H9 (cell line): ENCODE data around the gene FAM221B. TPM values are rescaled to one million over a fixed set of nuclear protein-coding genes. Genes with fewer than 3 reads are reported as not detected.

ENCODE experiments used
- DNase-seq: peaks from one replicate; pipeline ENCODE4 v3.0.0-alpha.2; 2017
- H2AFZ ChIP-seq: one replicate; pipeline ENCODE4 v1.6.1; 2013; ENCODE audit warnings: mild to moderate bottlenecking, low read length, control low read depth, moderate library complexity
- H2AK5ac ChIP-seq: 2 replicates; pipeline ENCODE4 v1.6.1; 2013; ENCODE audit warnings: low read length, control low read depth, mixed read lengths; ENCODE audit not compliant: insufficient read length
- H2BK120ac ChIP-seq: one replicate; pipeline ENCODE4 v1.6.1; 2013; ENCODE audit warnings: low read depth, mild to moderate bottlenecking, low read length, control low read depth, inconsistent platforms; ENCODE audit not compliant: poor library complexity, severe bottlenecking
- H2BK12ac ChIP-seq: 2 replicates; pipeline ENCODE4 v1.6.1; 2013; ENCODE audit warnings: low read length, control low read depth, mixed read lengths, low read depth; ENCODE audit not compliant: insufficient read length
- H2BK15ac ChIP-seq: 2 replicates; pipeline ENCODE4 v1.6.1; 2013; ENCODE audit warnings: low read depth, low read length, control low read depth
- H2BK20ac ChIP-seq: one replicate; pipeline ENCODE4 v1.6.1; 2013; ENCODE audit warnings: low read depth, mild to moderate bottlenecking, low read length, control low read depth, inconsistent platforms; ENCODE audit not compliant: poor library complexity, severe bottlenecking
- H2BK5ac ChIP-seq: 2 replicates; pipeline ENCODE4 v1.6.1; 2013; ENCODE audit warnings: low read length, control low read depth, mixed read lengths; ENCODE audit not compliant: insufficient read length
- H3K14ac ChIP-seq: 2 replicates; pipeline ENCODE4 v1.6.1; 2013; ENCODE audit warnings: low read length, control low read depth; ENCODE audit not compliant: insufficient read depth
- H3K18ac ChIP-seq: 2 replicates; pipeline ENCODE4 v1.6.1; 2013; ENCODE audit warnings: low read depth, mild to moderate bottlenecking, mixed read lengths, low read length, control low read depth; ENCODE audit not compliant: insufficient read length
- H3K23ac ChIP-seq: 2 replicates; pipeline ENCODE4 v1.6.1; 2013; ENCODE audit warnings: low read length, control low read depth, mixed read lengths, low read depth; ENCODE audit not compliant: insufficient read length
- H3K23me2 ChIP-seq: 2 replicates; pipeline ENCODE4 v1.6.1; 2013; ENCODE audit warnings: low read depth, mild to moderate bottlenecking, mixed read lengths, low read length, control low read depth; ENCODE audit not compliant: insufficient read length, poor library complexity, severe bottlenecking
- H3K27ac ChIP-seq: 2 replicates; pipeline ENCODE4 v1.5.1; 2013; ENCODE audit warnings: low read length, control low read depth, mixed read lengths, low read depth; ENCODE audit not compliant: insufficient read length
- H3K27me3 ChIP-seq: 2 replicates; pipeline ENCODE4 v1.6.1; 2013; ENCODE audit warnings: low read length, control low read depth, inconsistent platforms; ENCODE audit not compliant: insufficient read depth
- H3K4ac ChIP-seq: 2 replicates; pipeline ENCODE4 v1.6.1; 2013; ENCODE audit warnings: low read depth, mild to moderate bottlenecking, control low read depth, inconsistent platforms, low read length, moderate library complexity
- H3K4me1 ChIP-seq: 2 replicates; pipeline ENCODE4 v1.6.1; 2013; ENCODE audit warnings: low read length, control low read depth, inconsistent platforms; ENCODE audit not compliant: insufficient read depth
- H3K4me2 ChIP-seq: 2 replicates; pipeline ENCODE4 v1.6.1; 2013; ENCODE audit warnings: low read length, control low read depth, mixed read lengths; ENCODE audit not compliant: insufficient read length, insufficient read depth
- H3K56ac ChIP-seq: 2 replicates; pipeline ENCODE4 v1.6.1; 2013; ENCODE audit warnings: low read depth, mild to moderate bottlenecking, mixed read lengths, low read length, control low read depth; ENCODE audit not compliant: insufficient read length
- H3K79me1 ChIP-seq: 2 replicates; pipeline ENCODE4 v1.6.1; 2013; ENCODE audit warnings: low read depth, mild to moderate bottlenecking, moderate library complexity, low read length, control low read depth, inconsistent platforms; ENCODE audit not compliant: insufficient read depth, poor library complexity, severe bottlenecking
- H3K79me2 ChIP-seq: 2 replicates; pipeline ENCODE4 v1.6.1; 2013; ENCODE audit warnings: low read length, control low read depth, inconsistent platforms; ENCODE audit not compliant: insufficient read depth
- H3K9ac ChIP-seq: 2 replicates; pipeline ENCODE4 v1.6.1; 2013; ENCODE audit warnings: low read length, control low read depth, mixed read lengths; ENCODE audit not compliant: insufficient read length; ENCODE audit errors: extremely low read depth
- H3K9me3 ChIP-seq: one replicate; pipeline ENCODE4 v1.6.1; 2013; ENCODE audit warnings: low read depth, low read length, inconsistent platforms; ENCODE audit not compliant: control insufficient read depth
- H3T11ph ChIP-seq: one replicate; pipeline ENCODE4 v1.6.1; 2013; ENCODE audit warnings: mild to moderate bottlenecking, low read length, control low read depth, inconsistent platforms
- H4K20me1 ChIP-seq: one replicate; pipeline ENCODE4 v1.6.1; 2013; ENCODE audit not compliant: control insufficient read depth, insufficient read length, insufficient read depth
- H4K5ac ChIP-seq: 2 replicates; pipeline ENCODE4 v1.6.1; 2013; ENCODE audit warnings: low read depth, mild to moderate bottlenecking, mixed read lengths, low read length, control low read depth; ENCODE audit not compliant: insufficient read length
- H4K8ac ChIP-seq: replicated peaks from 2 replicates; pipeline ENCODE4 v1.6.1; 2013; ENCODE audit warnings: low read length, control low read depth, mixed read lengths, low read depth; ENCODE audit not compliant: insufficient read length
- H4K91ac ChIP-seq: 2 replicates; pipeline ENCODE4 v1.6.1; 2013; ENCODE audit warnings: low read depth, mild to moderate bottlenecking, moderate library complexity, mixed read lengths, low read length, control low read depth; ENCODE audit not compliant: insufficient read length
- H3K27ac Mint-ChIP-seq, 3 experiments: 2 replicates in 2 of 3; 3 replicates in 1 of 3; pipeline ENCODE4 v1.8.0; 2020 to 2021; ENCODE audit warnings: mixed read lengths in 3 of 3, mild to moderate bottlenecking in 1 of 3, moderate library complexity in 1 of 3
- H3K27me3 Mint-ChIP-seq: 2 replicates; pipeline ENCODE4 v1.8.0; 2021; ENCODE audit warnings: low read depth, mild to moderate bottlenecking, moderate library complexity, mixed read lengths
- H3K36me3 Mint-ChIP-seq, 3 experiments: 2 replicates in 2 of 3; 3 replicates in 1 of 3; pipeline ENCODE4 v1.8.0; 2020 to 2021; ENCODE audit warnings: low read depth in 3 of 3, mixed read lengths in 3 of 3; ENCODE audit not compliant: insufficient read depth in 1 of 3
- H3K4me1 Mint-ChIP-seq, 2 experiments: 2 replicates each; pipeline ENCODE4 v1.8.0; 2020; ENCODE audit warnings: mixed read lengths in 2 of 2
- H3K4me3 Mint-ChIP-seq, 2 experiments: 2 replicates in 1 of 2; 3 replicates in 1 of 2; pipeline ENCODE4 v1.8.0; 2020 to 2021; ENCODE audit warnings: mild to moderate bottlenecking in 2 of 2, mixed read lengths in 2 of 2, moderate library complexity in 1 of 2
- H3K9me3 Mint-ChIP-seq, 2 experiments: 2 replicates in 1 of 2; 3 replicates in 1 of 2; pipeline ENCODE4 v1.8.0; 2020; ENCODE audit warnings: mild to moderate bottlenecking in 2 of 2, mixed read lengths in 2 of 2, moderate library complexity in 1 of 2
- whole genome bisulfite sequencing: extraction: QIAGEN DNeasy Blood & Tissue Kit; methylation state at CpG from one replicate; pipeline ENCODE4 v1.1.7; 2013; ENCODE audit warnings: missing lambda C conversion rate, low lambda C conversion rate, mixed read lengths; ENCODE audit not compliant: insufficient read length; ENCODE audit errors: extremely low coverage; 5-methylcytosine and 5-hydroxymethylcytosine counted together
- total RNA-seq: library from RNA; stranded (reverse); gene quantifications from 2 replicates; pipeline ENCODE4 v1.2.1, GENCODE V29; 2021
- TF ChIP-seq, protein P1 (sequence below): fragments of 200-600 bp; sonication (generic); conservative IDR thresholded peaks from 3 replicates; pipeline ENCODE4 v1.8.0; 2021; ENCODE audit warnings: antibody characterized with exemption, mild to moderate bottlenecking

The FAM221B gene
- total RNA-seq, 1 experiment from 2014 or later: not detected

DNA sequence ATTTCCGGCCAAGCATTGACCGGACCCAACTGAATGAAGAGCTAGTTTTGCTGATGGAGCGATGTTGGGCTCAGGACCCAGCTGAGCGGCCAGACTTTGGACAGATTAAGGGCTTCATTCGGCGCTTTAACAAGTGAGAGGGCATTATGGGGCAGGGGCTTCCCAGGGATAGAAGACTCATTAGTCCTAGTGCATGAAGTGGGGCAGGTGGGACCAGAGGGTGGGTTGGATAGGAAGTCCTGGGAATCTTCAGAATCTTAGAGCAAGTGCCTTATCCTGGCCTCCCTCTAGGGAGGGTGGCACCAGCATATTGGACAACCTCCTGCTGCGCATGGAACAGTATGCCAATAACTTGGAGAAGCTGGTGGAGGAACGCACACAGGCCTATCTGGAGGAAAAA, 22.4 kb downstream of the FAM221B start:
- Histone ChIP-seq H3K23ac (no peak overlapping the region), H4K5ac (no peak overlapping the region), H3K79me2 (no peaks in the 10 kb centered on the region), H3K9me3 (no peaks in the 10 kb centered on the region), H3K27ac (no peak overlapping the region), H2AK5ac (no peak overlapping the region), H2AFZ (no peak overlapping the region), H3K23me2 (no peaks in the 10 kb centered on the region), H2BK120ac (no peak overlapping the region), H3K79me1 (no peaks in the 10 kb centered on the region), H3K27me3 (no peaks in the 10 kb centered on the region), H3K4ac (no peak overlapping the region), H2BK15ac (no peak overlapping the region), H2BK5ac (no peak overlapping the region), H2BK12ac (no peak overlapping the region), H3T11ph (no peak overlapping the region), H3K4me2 (no peak overlapping the region), H4K20me1 (no peaks in the 10 kb centered on the region), H4K91ac (no peak overlapping the region), H3K4me1 (no peaks in the 10 kb centered on the region), H3K9ac (no peak overlapping the region), H3K56ac (no peak overlapping the region), H4K8ac (no peak overlapping the region), H3K14ac (no peak overlapping the region), H3K18ac (no peak overlapping the region), H2BK20ac (no peak overlapping the region)
- Mint-ChIP-seq H3K27ac (no peak overlapping the region; a peak in 1 of 7 replicates), H3K27me3 (no peaks in the 10 kb centered on the region; the same call in 1 of the 2 replicates), H3K4me1 (no peaks in the 10 kb centered on the region), H3K4me3 (no peak overlapping the region; a peak in 1 of 5 replicates), H3K36me3 (peaks cover 7 to 35% (median 15%) of the 10 kb centered on the region in 3 experiments; a peak in 6 of 7 replicates), H3K9me3 (no peaks in the 10 kb centered on the region)
- no peak for DNase-seq
- no CpG with 5 or more reads among the region's 8 CpGs for WGBS
- TF ChIP-seq, protein P1, sequence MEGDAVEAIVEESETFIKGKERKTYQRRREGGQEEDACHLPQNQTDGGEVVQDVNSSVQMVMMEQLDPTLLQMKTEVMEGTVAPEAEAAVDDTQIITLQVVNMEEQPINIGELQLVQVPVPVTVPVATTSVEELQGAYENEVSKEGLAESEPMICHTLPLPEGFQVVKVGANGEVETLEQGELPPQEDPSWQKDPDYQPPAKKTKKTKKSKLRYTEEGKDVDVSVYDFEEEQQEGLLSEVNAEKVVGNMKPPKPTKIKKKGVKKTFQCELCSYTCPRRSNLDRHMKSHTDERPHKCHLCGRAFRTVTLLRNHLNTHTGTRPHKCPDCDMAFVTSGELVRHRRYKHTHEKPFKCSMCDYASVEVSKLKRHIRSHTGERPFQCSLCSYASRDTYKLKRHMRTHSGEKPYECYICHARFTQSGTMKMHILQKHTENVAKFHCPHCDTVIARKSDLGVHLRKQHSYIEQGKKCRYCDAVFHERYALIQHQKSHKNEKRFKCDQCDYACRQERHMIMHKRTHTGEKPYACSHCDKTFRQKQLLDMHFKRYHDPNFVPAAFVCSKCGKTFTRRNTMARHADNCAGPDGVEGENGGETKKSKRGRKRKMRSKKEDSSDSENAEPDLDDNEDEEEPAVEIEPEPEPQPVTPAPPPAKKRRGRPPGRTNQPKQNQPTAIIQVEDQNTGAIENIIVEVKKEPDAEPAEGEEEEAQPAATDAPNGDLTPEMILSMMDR: no peak
